Erythroblast (primary cell): ENCODE data around the gene ABCC3.

Source experiments
- GATA1 ChIP-seq: IDR thresholded peaks from 2 replicates; pipeline ENCODE4 v1.6.1; 2011; ENCODE audit warnings: low read depth, mild to moderate bottlenecking, control low read depth, low read length, moderate library complexity
- POLR2A ChIP-seq: IDR thresholded peaks from 2 replicates; pipeline ENCODE4 v1.6.1; 2011; ENCODE audit warnings: mild to moderate bottlenecking, low read length

DNA sequence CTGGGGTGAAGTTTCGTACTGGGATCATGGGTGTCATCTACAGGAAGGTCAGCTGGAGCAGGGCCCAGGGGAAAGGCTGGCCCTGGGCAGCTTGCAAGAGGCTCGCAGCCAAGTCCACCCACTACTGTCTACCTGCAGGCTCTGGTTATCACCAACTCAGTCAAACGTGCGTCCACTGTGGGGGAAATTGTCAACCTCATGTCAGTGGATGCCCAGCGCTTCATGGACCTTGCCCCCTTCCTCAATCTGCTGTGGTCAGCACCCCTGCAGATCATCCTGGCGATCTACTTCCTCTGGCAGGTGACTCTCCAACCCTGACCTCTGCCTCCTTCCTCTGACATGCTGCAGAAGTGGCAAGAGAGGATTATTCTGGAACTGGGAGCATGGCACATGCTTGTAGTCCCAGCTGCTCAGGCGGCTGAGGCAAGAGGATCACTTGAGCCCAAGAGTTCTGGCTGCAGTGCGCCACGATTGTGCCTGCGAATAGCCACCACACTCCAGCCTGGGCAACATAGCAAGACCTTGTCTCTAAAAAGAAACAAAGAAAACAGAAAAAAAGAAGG is 29.2 kb downstream of the ABCC3 start:
- TF ChIP-seq POLR2A (no peak), GATA1 (no peak)
